HG03469 (cell line): Measurements from ENCODE around the gene RIC8B.

Experiments used
- ATAC-seq: cut with Tn5 transposase; IDR thresholded peaks from one replicate; pipeline ENCODE4 v1.9.1; 2021; ENCODE audit warnings: mild to moderate bottlenecking, moderate library complexity, moderate number of reproducible peaks; ENCODE audit not compliant: unreplicated experiment

RIC8B gene

GRCh38 chr12:106926657-106927056 lies 152.2 kb downstream of the RIC8B start:
- no peak for ATAC-seq

- no peak for ATAC-seq
Measured at GRCh38 chr12:106934277-106934676, 159.8 kb downstream of the RIC8B start.
